Prostate gland (tissue), 2 donors: Measurements from ENCODE around the gene ZDBF2.
"Not testable (repeated sequence)": the region's sequence is repeated elsewhere in the genome, so short reads cannot be mapped to it uniquely, and the experiment has no call there.

Experiments
- CTCF ChIP-seq, 4 experiments: fragments of 200-600 bp in 2 of 4; fragments of 450-650 bp in 2 of 4; sonication (generic) in 2 of 4; IDR thresholded peaks; 1 replicate in 3 of 4; 2 replicates in 1 of 4; pipeline ENCODE4 v1.5.1; 2016 to 2019; ENCODE audit warnings: antibody characterized with exemption in 4 of 4, mild to moderate bottlenecking in 2 of 4, moderate library complexity in 2 of 4
- POLR2AphosphoS5 ChIP-seq: sonication (generic); formaldehyde crosslinking; IDR thresholded peaks from one replicate; pipeline ENCODE4 v1.6.1; 2017; ENCODE audit warnings: antibody characterized with exemption

DNA sequence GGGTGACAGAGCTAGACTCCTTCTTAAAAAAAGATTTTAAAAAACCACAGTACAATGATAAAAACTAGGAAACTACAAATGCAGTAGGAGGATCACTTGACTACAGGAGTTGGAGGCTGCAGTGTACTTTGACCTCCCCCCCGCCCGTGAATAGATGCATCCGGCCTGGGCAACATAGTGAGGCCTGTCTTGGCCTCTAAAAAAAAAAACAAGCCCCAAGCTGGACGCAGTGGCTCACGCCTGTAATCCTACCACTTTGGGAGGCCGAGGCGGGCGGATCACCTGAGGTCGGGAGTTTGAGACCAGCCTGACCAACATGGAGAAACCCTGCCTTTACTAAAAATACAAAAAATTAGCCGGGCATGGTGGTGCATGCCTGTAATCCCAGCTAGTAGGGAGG, 25.1 kb downstream of the ZDBF2 start:
- TF ChIP-seq CTCF (IDR thresholded peaks at IDR 0.05); POLR2AphosphoS5: not testable (repeated sequence)
